Ecto neural progenitor cell (in vitro differentiated cells): ENCODE results near the gene AP1B1.

Experiments
- DNase-seq: peaks from one replicate; pipeline ENCODE4 v3.0.0-alpha.2; 2018; ENCODE audit warnings: low spot score

AP1B1 gene

DNA sequence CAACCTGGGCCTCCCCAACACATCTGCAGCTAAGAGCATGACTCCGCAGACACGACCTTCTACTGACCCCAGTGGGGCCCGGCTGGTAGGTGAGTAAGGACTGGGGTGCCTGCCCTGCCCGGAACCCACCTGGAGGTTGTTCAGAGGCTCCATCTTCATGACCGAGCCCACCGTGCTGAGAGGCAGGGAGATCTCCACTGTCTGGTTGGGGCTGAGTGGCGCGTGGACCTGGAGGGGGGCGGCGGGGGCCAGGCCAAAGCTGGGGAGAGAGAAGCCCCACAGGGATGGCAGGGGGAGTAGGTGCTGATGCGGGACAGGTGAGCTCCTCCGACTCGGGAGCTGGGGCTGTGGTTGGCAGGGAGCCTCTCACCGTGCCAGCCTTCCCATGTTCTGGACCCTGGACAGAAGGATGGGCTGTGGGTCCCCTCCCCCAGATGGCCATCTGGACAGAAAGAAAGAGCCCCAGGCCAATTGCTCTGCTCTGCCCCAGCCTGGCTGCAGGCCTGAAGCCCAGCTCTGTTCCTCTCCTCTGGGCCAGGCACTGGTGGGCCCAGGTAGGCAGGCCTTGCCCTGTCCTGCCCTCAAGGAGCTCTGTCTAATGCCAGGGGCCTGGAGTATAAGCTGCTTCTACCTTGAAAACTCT is 56.6 kb downstream of the AP1B1 start:
- DNase-seq, result no peak

- DNase-seq, result no peak
Measured at GRCh38 chr22:29331213-29331612, 57.2 kb downstream of the AP1B1 start.

- DNase-seq, result no peak
Measured at GRCh38 chr22:29330753-29331152, 57.6 kb downstream of the AP1B1 start.

- no peak for DNase-seq
Measured at GRCh38 chr22:29330291-29330690, 58.1 kb downstream of the AP1B1 start.

DNA sequence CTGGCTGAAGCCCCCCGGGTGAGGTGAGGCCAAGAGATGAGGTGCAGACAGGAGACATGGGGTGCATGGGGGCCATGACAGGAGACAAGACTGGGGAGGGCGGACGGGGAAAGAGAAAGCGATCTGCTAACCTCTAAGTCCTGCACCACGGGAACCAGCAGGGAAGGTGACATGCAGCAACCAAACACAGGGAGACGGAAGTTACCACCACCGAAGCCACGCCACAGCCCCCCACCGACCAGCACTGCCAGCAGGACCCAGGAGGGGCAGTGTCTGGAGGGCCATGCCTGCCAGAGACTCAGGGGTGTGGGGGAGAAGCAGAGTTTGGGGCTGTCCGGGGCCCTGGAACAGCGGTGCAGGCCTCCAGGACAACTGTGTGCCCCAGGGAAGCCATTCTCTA is 58.8 kb downstream of the AP1B1 start:
- DNase-seq, result no peak

DNA sequence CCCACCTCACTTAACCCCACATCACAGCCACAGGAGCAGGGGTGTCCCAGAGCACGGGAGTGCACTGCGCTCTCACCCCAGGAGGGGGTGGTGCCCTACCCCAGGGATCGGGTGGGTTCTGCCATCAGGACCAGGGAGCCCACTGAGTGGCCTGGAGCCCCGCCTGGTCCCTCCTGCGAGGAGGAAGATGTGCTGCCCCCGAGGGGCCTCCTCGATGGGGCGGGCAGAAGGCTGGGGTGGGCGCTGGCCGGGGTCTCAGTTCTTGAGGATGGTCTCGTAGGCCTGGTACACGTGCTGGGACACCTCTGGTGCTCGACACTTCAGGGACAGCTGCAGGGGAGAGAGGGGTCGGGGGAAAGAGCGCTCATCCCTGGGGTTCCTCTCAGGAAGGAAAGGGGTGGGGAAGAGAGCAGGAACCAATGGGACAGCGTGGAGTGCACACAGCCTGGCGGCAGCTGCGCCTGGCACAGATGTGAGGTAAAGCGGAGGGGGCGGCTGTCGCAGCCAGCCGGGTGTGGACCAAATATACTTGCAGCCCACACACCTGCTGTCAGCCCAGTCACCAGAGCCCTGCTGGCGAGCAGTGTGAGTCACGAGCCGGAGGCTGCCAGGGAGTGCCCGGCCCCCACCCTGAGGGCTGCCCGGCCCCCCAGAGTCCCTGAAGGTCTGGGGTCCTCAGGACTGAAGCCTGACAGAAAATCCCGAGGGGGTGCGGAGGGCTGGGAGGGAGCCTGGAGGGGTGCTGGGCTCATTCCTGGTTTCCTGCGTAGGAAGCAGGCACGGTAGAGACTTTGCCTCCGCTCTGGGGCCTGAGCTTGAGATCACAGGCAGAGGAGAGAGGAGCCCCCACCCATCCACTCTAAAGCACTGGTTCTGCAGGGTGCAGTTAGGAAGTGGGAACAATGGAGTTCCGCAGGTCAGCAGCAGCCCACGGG is 59.5 kb downstream of the AP1B1 start:
- DNase-seq, result no peak

DNA sequence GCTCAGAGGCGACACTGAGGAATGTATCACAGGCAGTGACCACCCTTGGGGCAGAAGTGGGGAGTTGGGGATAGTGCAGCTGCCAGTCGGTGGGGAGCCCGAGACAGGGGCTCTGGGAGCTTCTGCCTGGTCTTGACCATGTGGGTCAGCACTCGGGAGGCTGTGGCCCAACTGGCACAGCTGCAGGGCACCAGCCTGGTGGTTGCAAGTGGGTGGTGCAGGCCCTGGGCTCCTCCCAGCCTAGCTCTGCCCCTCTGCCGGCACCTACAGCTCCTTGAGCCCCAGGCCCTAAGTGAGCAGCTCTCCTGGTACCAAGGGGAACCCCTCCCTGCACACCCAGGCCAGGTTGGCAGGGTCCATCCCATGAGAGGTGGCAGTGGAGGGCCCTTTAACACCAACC is 60.3 kb downstream of the AP1B1 start:
- no peak for DNase-seq

DNA sequence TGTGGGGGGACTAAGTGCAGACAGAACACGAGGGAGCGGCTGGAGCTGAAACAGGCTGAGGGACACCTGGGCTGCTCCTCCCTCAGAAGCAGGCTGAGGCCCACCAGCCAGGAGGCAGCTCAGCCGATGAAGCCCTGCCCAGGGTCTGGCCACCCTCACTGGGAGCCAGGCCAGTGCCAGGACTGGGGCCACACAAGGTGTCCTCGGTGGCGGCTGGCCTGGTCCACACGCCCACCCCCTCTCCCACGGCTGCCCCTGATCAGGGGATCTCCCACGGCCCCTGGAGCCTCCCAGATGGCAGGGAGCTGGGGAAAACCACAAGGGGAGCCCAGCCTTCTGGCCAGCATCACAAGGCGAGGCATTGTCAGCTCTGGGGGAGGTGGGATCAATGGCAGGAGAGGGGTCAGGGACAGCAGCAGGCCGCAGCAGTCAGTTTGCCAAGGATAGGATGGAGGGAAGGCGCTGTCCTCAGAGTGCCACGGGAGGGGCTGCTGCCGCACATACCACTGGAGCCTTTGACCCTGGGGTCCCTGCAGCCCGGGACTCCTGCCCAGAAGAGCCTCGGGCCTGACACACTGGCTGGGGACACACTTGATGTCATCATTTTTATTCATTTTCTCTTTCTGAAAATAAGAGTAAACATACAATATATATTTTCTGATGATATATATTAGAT is 61.1 kb downstream of the AP1B1 start:
- no peak for DNase-seq

DNA sequence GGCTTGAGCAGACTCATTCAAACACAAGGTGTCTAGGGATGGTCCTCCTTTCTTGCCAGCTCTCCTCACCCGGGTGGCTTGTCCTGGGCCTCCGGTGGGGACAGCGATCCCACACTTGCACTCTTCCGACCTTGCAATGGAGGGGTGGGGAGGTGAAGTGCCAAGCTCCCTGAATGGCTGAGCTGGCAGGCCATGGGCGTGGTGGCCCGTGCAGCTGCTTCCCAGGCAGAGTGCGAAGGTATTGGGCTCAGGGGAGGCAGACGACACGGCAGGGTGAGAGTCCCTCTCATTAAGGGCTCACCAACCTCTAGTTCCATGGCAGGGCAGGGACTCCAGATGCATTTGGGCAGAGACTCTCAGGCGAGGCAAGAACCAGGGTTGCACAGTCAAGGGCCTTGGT is 61.9 kb downstream of the AP1B1 start:
- no peak for DNase-seq

GRCh38 chr22:29325785-29326315 is 62.5 kb downstream of the AP1B1 start:
- no peak for DNase-seq

DNA sequence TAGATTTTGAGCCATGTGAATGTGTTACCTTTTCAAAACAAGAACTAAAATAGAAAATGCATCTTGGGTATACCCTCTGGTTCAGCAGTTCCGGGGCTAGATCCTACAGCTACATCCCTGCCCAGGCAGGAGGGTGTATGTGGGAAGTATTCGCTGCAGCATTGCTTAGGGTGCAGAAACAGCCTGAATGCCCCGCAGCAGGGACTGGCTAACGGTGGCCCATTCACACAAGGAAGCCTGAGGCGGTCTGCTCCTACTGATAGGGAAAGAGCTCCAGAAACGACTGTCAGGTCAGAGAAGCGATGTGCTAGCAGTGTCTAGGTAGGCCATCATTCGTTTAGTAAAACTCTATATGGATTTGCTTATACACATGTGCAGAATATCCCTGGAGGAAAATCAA is 63.0 kb downstream of the AP1B1 start:
- DNase-seq, result no peak

DNA sequence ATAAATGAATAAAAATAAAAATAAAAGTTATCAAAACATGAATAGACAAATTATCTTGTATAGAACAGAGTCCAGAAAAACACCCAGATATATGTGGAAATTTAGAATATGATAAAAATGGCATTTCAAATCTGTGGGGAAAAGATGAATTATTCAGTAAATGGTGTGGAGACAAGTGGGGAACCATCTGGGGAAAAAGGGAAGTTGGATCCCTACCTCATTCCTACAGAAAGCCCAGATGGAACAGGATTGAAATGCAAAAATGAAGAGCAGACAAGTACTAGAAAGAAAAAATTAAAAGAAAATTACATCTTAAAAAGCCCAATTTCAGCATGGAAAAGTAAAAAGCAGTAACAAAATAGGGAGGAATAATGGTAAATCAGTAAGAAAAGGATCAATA is 64.7 kb downstream of the AP1B1 start:
- no peak for DNase-seq

DNA sequence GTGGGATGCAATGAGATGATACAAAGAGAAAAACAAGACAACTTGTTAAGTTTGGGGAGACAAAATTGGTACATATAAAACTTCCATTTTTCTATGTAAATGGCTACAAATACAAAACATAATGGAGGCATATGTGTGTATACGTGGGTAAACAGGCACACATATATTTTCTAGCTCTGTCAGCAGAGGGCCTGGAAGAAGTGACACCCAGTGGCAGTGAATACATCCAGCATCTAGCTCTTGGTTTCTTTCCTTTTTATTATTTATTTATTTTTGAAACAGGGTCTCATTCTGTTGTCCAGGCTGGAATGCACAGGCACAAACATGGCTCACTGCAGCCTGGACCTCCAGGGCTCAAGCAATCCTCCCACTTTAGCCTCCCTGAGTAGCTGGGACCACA is 67.8 kb downstream of the AP1B1 start:
- no peak for DNase-seq

- no peak for DNase-seq
Measured at GRCh38 chr22:29319072-29319471, 69.3 kb downstream of the AP1B1 start.

GRCh38 chr22:29317827-29318454 is 70.4 kb downstream of the AP1B1 start:
- no peak for DNase-seq

DNA sequence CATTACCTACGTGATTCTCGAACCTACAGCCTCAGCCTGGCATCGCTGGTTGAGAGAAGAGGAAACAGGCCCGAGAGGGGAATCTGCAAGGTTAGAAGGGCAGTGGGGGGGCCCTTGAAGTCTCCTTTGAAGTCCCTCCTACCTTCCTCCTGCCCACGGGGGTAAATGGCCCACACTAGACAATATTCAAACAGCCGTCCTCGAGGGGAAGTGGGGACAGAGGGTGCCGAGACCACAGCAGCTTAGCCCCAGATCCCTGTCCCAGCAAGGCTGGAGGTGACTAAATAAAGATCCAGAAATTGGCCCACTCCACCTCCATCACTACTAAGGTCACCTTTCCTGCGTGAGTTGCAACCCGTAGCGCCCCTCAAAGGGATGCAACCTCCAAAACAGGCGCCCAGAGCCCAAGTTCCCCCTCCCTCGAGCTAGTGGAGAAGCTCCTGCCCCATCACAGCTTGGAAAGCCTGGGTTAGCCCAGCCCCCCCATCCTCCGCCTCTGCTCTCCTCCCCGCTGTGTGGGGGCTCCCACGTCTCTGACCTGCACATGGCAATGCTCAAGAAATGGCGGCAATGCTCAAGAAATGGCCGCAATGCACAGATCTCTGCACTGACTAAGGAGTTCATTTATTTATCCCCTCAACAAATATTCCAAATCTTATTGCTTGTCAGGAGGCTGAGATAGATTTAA is 72.1 kb downstream of the AP1B1 start:
- peak; percentile 44 for DNase-seq

GRCh38 chr22:29315286-29316140 is 72.9 kb downstream of the AP1B1 start, which contains the start of gene RASL10A:
TSS of gene RASL10A (minus strand) at chr22:29315697. CDS start at chr22:29315246, 451 bp downstream.
- DNase-seq, result peak; percentile 68

- DNase-seq, result peak; percentile 61
Measured at GRCh38 chr22:29314537-29315285, 73.7 kb downstream of the AP1B1 start.

DNA sequence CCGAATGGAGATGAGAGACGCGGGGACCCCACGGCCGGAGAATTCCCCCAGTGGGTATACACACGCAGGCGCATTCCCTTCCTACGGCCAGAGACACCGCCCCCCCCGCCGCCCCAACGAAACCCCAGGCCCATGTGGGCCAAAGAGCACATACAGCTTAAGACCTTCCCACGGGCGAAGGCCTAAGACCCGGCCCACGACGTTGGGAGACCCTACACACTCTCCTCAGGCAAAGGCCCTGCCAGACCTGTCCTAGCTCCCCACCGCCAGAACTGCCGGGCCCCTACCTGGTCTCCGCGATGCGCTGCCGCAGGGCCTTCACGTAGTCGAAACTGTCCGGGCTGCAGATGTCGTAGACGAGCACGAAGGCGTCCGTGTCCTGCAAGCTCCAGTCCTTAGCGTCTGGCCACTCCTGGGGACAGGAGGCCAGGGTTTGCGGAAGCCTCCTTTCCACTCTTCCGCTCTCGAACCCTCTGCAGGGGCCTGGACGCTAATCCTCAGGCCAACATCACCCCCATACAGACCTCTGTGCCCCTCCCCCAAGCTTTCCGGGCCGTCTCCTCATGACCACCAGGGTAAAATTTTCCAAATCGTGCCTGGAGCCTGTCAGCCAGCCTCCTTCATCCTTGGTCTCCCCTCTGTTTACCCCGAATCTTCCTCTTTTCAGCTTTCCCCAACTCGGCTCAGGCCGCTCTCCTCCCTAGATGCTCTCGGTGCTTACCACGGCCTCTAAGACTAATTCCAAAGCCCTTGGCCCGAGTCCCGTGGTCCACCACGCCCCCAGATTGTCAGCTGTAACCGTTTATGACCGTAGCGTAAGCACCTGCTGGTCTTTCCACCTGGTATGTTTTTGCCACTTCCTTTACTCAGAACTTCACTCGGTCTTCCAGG is 74.5 kb downstream of the AP1B1 start:
- DNase-seq, result peak; percentile 50
